Stomach (tissue), 9 donors: ENCODE results near the gene RFPL2. TPM values are rescaled to one million over a fixed set of nuclear protein-coding genes. Genes with fewer than 3 reads are reported as not detected.

ENCODE experiments used
- DNase-seq, 2 donors: peaks; one replicate each; pipeline versions ENCODE4 v3.0.0 to v3.0.0-alpha.2; 2013 to 2019
- H3K27ac ChIP-seq, 5 donors: fragments of 200-600 bp in 4 of 5; sonication (generic) in 4 of 5; one replicate each; pipeline ENCODE4 v1.5.1; 2013 to 2019; ENCODE audit warnings: mild to moderate bottlenecking in 1 of 5, moderate library complexity in 1 of 5
- H3K27me3 ChIP-seq, 3 donors: fragments of 200-600 bp; sonication (generic); one replicate each; pipeline ENCODE4 v1.5.1; 2017 to 2019; ENCODE audit warnings: mixed run types in 1 of 3
- H3K36me3 ChIP-seq, 4 donors: fragments of 200-600 bp; sonication (generic); 1 replicate in 3 of 4; 2 replicates in 1 of 4; pipeline ENCODE4 v1.5.1; 2016 to 2019
- H3K4me1 ChIP-seq, 4 donors: fragments of 200-600 bp; sonication (generic); one replicate each; pipeline ENCODE4 v1.5.1; 2016 to 2019
- H3K4me3 ChIP-seq, 4 donors: fragments of 200-600 bp; sonication (generic) in 3 of 4; one replicate each; pipeline ENCODE4 v1.5.1; 2016 to 2019; ENCODE audit warnings: mild to moderate bottlenecking in 1 of 4
- H3K9me3 ChIP-seq, 4 donors: fragments of 200-600 bp; sonication (generic); one replicate each; pipeline ENCODE4 v1.5.1; 2016 to 2019
- CTCF ChIP-seq, 7 experiments: fragments of 450-650 bp in 4 of 7; fragments of 200-600 bp in 3 of 7; sonication (generic) in 3 of 7; IDR thresholded peaks; one replicate each; pipeline ENCODE4 v1.5.1; 2016 to 2019; ENCODE audit warnings: antibody characterized with exemption in 7 of 7, control low read depth in 2 of 7, mild to moderate bottlenecking in 1 of 7
- EP300 ChIP-seq: sonication (generic); formaldehyde crosslinking; IDR thresholded peaks from one replicate; pipeline ENCODE4 v1.6.1; 2017; ENCODE audit warnings: antibody characterized with exemption
- POLR2A ChIP-seq, 4 donors: fragments of 450-650 bp; IDR thresholded peaks; one replicate each; pipeline ENCODE4 v1.6.1; 2016; ENCODE audit warnings: antibody characterized with exemption in 4 of 4, control low read depth in 2 of 4, mild to moderate bottlenecking in 1 of 4, moderate library complexity in 1 of 4
- POLR2AphosphoS5 ChIP-seq, 3 donors: sonication (generic); formaldehyde crosslinking; IDR thresholded peaks; one replicate each; pipeline ENCODE4 v1.6.1; 2016; ENCODE audit warnings: antibody characterized with exemption in 3 of 3
- WGBS, 5 donors: extraction: QIAGEN DNeasy Blood & Tissue Kit in 3 of 5; methylation state at CpG; one replicate each; pipeline versions ENCODE4 v1.1.5 to v1.1.7; 2013 to 2018; 5-methylcytosine and 5-hydroxymethylcytosine counted together
- intact Hi-C: fragments of 100-400 bp; cut with DNase I; formaldehyde crosslinking; loops from one replicate; pipeline ENCODE4 v1.15.1; 2023; ENCODE audit warnings: low total_unique reads
- polyA plus RNA-seq, 3 donors: library from polyadenylated mRNA; stranded (reverse); fragments of 200-250 nt; gene quantifications; one replicate each; pipeline ENCODE4 v1.2.3, GENCODE V29; 2013
- total RNA-seq, 5 donors: library from RNA; depleted of rRNA; stranded (reverse); fragments of >200 nt; gene quantifications; one replicate each; pipeline versions ENCODE4 v1.1.0 to v1.2.3, GENCODE V29; 2014 to 2016
- donor health status: healthy with polysubstance abuse.
- donor health status: Bipolar disorder and iron deficiency.
- donor health status: healthy.

Gene RFPL2
- total and polyA plus RNA-seq, 8 donors: not detected

GRCh38 chr22:32245042-32245441, 40.2 kb upstream of the RFPL2 start:
- Histone ChIP-seq H3K27ac (no peak overlapping the region), H3K4me3 (no peak overlapping the region), H3K27me3 (peaks cover 0 to 12% (median 0%) of the 10 kb centered on the region in 3 donors), H3K4me1 (no peaks in the 10 kb centered on the region), H3K36me3 (no peaks in the 10 kb centered on the region), H3K9me3 (no peaks in the 10 kb centered on the region)
- WGBS, 5 donors: 18 to 46% (median 35%) methylated on average over 3 of the region's 3 CpGs
- intact Hi-C loops: no loop called here
- no peak for TF ChIP-seq EP300
- no peak for TF ChIP-seq POLR2A (IDR thresholded peaks at IDR 0.05)
- TF ChIP-seq POLR2AphosphoS5 (IDR thresholded peaks at IDR 0.05): no peak
- TF ChIP-seq CTCF (IDR thresholded peaks at IDR 0.05): no peak
- no peak for DNase-seq

- H3K4me3 ChIP-seq: no peak overlapping the region
- 85 to 100% (median 97%) methylated on average over 1 of the region's 1 CpG for WGBS, 5 donors
- TF ChIP-seq EP300 (no peak), POLR2AphosphoS5 (IDR thresholded peaks at IDR 0.05) (no peak), CTCF (IDR thresholded peaks at IDR 0.05) (no peak), POLR2A (IDR thresholded peaks at IDR 0.05) (no peak)
- no peak overlapping the region for H3K27ac ChIP-seq
- H3K27me3 ChIP-seq: peaks cover 0 to 7% (median 0%) of the 10 kb centered on the region in 3 donors
- no peak for DNase-seq
- H3K36me3 ChIP-seq: no peaks in the 10 kb centered on the region
- H3K4me1 ChIP-seq: no peaks in the 10 kb centered on the region
- no peaks in the 10 kb centered on the region for H3K9me3 ChIP-seq
- intact Hi-C loops: no loop called here
Measured at GRCh38 chr22:32244547-32244946, 39.7 kb upstream of the RFPL2 start.

- H3K9me3 ChIP-seq: no peaks in the 10 kb centered on the region
- no peak for DNase-seq
Measured at GRCh38 chr22:32240461-32240860, 35.6 kb upstream of the RFPL2 start.

GRCh38 chr22:32237906-32238305, 33.0 kb upstream of the RFPL2 start:
- WGBS, 5 donors: 29 to 63% (median 35%) methylated on average over 1 of the region's 1 CpG
- intact Hi-C loops: no loop called here
- Histone ChIP-seq H3K4me3 (no peak overlapping the region), H3K9me3 (no peaks in the 10 kb centered on the region), H3K27me3 (no peaks in the 10 kb centered on the region), H3K36me3 (no peaks in the 10 kb centered on the region), H3K4me1 (no peaks in the 10 kb centered on the region), H3K27ac (no peak overlapping the region)
- peak in 1 of 2 donors; percentile 16 for DNase-seq
- no peak for TF ChIP-seq POLR2A (IDR thresholded peaks at IDR 0.05)
- TF ChIP-seq CTCF (IDR thresholded peaks at IDR 0.05): no peak
- TF ChIP-seq POLR2AphosphoS5 (IDR thresholded peaks at IDR 0.05): no peak
- TF ChIP-seq EP300: no peak

More at GRCh38 chr22:32240461-32240860, 35.6 kb upstream of the RFPL2 start:
- Histone ChIP-seq H3K4me3 (no peak overlapping the region), H3K27me3 (no peaks in the 10 kb centered on the region), H3K36me3 (no peaks in the 10 kb centered on the region), H3K4me1 (no peaks in the 10 kb centered on the region), H3K27ac (no peak overlapping the region)
- WGBS, 5 donors: 57 to 71% (median 67%) methylated on average over 2 of the region's 2 CpGs
- TF ChIP-seq POLR2A (IDR thresholded peaks at IDR 0.05): no peak
- no peak for TF ChIP-seq POLR2AphosphoS5 (IDR thresholded peaks at IDR 0.05)
- no peak for TF ChIP-seq CTCF (IDR thresholded peaks at IDR 0.05)
- TF ChIP-seq EP300: no peak
- intact Hi-C loops: no loop called here
